Activated CD4-positive, alpha-beta T cell treated with anti-CD3 and anti-CD28 coated beads for 4 hours (primary cell): ENCODE results near the gene HDLBP.
A peak's percentile ranks its signal among the peaks of the same experiment; 100 is the strongest.

ENCODE experiments used
- DNase-seq, 2 donors: peaks; one replicate each; pipeline ENCODE4 v3.0.0-alpha.2; 2020

The HDLBP gene

GRCh38 chr2:241273210-241274020 is 42.1 kb downstream of the HDLBP start:
- no peak for DNase-seq

- peak; percentile 36 to 46 for DNase-seq
These were observed 42.9 kb downstream of the HDLBP start for GRCh38 chr2:241272303-241273209.

GRCh38 chr2:241271706-241272302 is 43.7 kb downstream of the HDLBP start:
- peak; percentile 56 to 60 for DNase-seq

GRCh38 chr2:241270531-241270930 is 44.9 kb downstream of the HDLBP start:
- DNase-seq, result no peak

- DNase-seq, result no peak
These were observed 45.6 kb downstream of the HDLBP start for GRCh38 chr2:241269707-241270520.

- no peak for DNase-seq
These were observed 46.6 kb downstream of the HDLBP start for GRCh38 chr2:241268716-241269445.

- DNase-seq, result no peak
These were observed 47.2 kb downstream of the HDLBP start for GRCh38 chr2:241268306-241268705.

- no peak for DNase-seq
These were observed 48.0 kb downstream of the HDLBP start for GRCh38 chr2:241267249-241268067.

- DNase-seq, result no peak
These were observed 50.0 kb downstream of the HDLBP start for GRCh38 chr2:241265506-241265905.

GRCh38 chr2:241263061-241263460 is 52.4 kb downstream of the HDLBP start:
- no peak for DNase-seq

- DNase-seq, result no peak
These were observed 53.8 kb downstream of the HDLBP start for GRCh38 chr2:241261628-241262027.

- no peak for DNase-seq
These were observed 54.6 kb downstream of the HDLBP start for GRCh38 chr2:241260911-241261310.

GRCh38 chr2:241258505-241259280 is 56.8 kb downstream of the HDLBP start:
- DNase-seq, result no peak

GRCh38 chr2:241257419-241258032 is 57.9 kb downstream of the HDLBP start:
- DNase-seq, result no peak

GRCh38 chr2:241256168-241256545 is 59.3 kb downstream of the HDLBP start:
- no peak for DNase-seq

- no peak for DNase-seq
These were observed 59.8 kb downstream of the HDLBP start for GRCh38 chr2:241255542-241256167.

GRCh38 chr2:241254904-241255351 is 60.5 kb downstream of the HDLBP start:
- no peak for DNase-seq

GRCh38 chr2:241252778-241253475 is 62.5 kb downstream of the HDLBP start:
- DNase-seq, result no peak
